Stromal cell of bone marrow (primary cell): ENCODE results near the gene GLIPR1.
A peak's percentile ranks its signal among the peaks of the same experiment; 100 is the strongest.
"Not testable (repeated sequence)": the region's sequence is repeated elsewhere in the genome, so short reads cannot be mapped to it uniquely, and the experiment has no call there.

Source experiments
- DNase-seq: peaks from one replicate; pipeline ENCODE4 v3.0.0-alpha.2; 2012; ENCODE audit warnings: low read depth

The GLIPR1 gene

GRCh38 chr12:75480469-75480949 lies at the start of gene GLIPR1:
Gene GLIPR1, plus strand, starts transcription at chr12:75480755. Its CDS starts 126 bp downstream, at chr12:75480881.
- peak; percentile 99 for DNase-seq

DNA sequence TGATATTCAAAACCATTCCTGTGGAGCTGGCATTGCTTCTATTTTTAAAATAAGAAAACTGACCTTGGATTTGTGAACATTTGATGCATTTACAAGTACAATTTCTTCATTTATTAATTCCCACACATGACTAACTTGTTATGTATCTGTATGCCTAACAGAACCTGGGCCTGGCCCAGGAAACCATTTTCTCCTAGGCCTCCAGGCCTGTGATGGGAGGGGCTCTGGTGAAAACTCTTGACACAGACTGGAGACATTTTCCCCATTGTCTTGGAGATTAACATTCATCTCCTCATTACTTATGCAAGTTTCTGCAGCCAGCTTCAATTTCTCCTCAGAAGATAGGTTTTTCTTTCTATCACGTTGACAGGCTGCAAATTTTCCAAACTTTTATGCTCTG lies 47.6 kb upstream of the GLIPR1 start:
- DNase-seq, result no peak

DNA sequence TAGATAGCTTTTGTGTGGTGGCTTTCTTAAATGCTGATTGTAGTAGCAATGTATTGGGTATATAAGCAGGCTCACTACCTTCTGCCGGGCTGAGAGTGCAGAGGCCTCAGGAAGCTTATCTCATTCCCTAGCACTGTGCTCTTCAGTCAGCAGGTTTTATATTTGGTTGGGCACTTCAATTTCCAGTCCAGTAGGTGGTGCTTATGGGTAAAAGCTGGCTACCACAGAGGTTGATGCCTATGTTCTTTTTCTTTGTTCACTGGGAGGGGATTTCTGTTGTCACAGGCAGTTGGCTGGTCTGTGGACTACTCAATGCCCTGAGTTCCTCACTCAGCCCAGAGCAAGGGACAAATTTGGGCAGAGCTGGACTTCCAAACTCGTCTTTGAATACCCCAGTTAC lies 43.0 kb upstream of the GLIPR1 start:
- no peak for DNase-seq

DNA sequence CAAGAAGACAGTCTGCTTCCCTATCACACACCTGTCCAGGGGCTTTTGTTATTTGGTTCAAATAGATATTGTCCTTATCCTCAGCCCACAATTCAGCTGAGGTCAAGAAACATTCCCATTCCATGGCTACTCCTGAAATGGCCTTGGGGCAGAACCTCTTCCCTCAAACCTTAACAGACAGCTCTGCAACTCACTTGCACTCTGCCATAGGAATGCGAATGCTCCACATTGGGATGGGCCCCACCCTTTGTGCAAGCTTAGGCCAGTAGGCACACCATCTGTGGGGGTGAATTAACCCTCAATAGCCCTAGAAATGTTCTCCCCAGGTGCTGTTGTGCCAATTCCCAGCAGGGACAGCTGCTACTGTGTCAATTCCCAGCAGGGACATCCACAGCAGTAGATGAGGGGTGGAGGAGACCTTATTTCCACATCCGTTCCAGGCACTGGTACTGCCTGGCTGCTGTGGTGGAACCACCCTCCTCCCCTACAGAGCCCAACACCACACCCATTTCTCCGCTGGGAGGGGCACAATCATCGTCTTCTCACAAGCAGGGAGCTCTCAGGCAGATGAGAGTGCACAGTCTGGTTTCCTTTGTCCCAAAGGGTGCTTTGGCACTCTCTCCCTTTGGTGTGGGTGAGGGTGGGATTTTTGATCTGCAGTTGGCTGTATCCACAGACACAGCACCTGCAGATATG lies 42.3 kb upstream of the GLIPR1 start:
- no peak for DNase-seq

GRCh38 chr12:75439048-75439447 lies 41.5 kb upstream of the GLIPR1 start:
- DNase-seq, result no peak

DNA sequence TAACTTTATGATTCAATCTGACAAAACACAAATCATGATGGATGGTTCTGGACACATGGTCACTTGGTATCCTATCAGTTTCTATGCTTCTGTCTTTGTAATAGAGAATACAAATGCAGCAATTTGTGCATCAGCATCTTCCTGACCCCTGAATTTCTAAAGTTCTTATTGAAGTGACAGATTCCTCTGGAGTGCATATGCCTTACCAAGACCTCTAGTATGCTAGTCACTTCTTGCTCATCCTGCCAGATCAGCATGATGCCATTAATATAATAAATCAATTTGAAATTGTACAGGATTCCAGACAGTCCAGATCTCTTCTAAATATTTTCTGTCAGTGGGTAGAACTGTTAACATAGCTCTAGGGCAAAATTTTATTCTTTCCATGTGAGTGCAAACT lies 40.6 kb upstream of the GLIPR1 start:
- DNase-seq, result no peak

DNA sequence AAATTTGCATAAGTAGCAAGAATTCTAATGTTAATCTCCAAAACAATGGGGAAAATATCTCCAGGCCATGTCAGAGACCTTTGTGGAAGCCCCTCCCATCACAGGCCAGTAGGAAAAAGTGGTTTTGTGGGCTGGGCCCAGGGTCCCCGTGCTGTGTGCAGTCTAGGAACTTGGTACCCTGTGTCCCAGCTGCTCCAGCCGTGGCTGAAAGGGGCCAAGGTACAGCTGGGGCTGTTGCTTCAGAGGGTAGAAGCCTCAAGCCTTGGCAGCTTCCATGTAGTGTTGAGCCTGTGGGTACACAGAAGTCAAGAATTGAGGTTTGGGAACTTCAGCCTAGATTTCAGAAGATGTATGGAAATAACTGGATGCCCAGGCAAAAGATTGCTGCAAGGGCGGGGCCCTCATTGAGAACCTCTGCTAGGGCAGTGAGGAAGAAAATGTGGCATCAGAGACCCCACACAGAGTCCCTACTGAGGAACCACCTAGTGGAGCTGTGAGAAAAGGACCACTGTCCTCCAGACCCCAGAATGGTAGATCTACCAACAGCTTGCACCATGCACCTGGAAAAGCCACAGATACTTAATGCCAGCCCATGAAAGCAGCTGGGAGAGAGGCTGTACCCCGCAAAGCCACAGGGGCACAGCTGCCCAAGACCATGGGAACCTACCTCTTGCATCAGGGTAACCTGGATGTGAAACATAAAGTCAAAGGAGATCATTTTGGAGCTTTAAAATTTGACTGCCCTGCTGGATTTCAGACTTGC lies 38.7 kb upstream of the GLIPR1 start:
- not testable (repeated sequence) for DNase-seq

- DNase-seq, result not testable (repeated sequence)
Observed at GRCh38 chr12:75442454-75442853, 38.1 kb upstream of the GLIPR1 start.

GRCh38 chr12:75443709-75444108 lies 36.8 kb upstream of the GLIPR1 start:
- DNase-seq, result no peak

- peak; percentile 25 for DNase-seq
Observed at GRCh38 chr12:75444429-75445136, 36.0 kb upstream of the GLIPR1 start.

DNA sequence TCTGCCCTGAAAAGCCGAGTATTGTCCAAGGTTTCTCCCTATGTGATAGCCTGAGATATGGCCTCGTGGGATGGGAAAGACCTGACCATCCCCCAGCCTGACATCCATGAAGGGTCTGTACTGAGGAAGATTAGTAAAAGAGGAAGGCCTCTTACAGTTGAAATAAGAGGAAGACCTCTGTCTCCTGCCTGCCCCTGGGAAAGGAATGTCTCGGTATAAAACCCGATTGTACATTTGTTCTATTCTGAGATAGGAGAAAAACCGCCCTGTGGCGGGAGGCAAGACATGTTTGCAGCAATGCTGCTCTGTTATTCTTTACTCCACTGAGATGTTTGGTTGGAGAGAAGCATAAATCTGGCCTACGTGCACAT lies 35.4 kb upstream of the GLIPR1 start:
- DNase-seq, result not testable (repeated sequence)

DNA sequence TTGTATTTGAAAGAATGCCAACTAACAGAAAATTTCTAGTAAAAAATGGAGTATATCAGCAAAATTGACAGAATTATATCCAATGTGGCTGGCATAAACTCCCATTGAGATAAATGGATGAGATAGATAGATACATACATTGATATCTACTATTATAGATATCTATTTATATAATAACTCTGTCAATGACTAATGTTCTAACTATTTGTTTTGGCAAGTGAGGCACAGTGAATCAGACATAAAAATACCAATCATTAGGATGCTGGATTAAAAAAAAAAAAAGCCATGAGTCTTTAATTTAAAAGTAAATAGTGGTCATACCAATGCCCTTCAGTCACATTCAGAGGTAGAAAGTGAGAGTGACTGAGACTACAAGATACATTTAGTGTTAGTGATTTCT lies 33.7 kb upstream of the GLIPR1 start:
- peak; percentile 48 for DNase-seq

DNA sequence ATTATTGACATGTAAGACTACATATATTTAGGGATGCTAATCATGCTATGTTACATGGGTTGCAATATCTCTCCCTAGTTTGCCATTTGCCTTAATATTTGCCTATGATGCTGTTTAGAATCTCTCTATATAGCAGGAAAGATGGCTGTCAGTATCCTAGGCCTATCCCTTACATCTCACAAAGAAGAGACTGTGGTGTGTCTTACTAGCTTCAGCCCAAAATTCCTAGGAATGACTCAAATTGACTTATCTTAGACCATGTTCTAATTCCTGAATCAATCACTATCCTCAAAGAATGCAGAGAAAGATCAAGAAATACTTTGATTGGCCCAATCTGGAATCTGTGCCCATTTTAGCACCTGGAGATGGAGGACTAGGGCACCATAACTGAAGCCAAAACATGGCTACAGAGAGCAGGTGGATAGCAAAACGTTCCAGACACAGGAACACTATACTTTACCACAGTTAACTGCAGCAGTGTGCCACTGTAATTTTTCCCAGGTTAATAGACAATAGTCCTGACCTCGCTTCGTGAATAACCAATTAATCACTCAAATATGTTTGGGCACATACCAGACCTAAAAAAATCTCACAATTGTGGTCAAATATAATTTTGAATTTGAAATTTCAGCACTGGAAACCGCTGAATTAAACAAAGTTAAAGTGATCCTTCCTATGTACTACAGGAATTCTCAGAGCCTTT lies 32.7 kb upstream of the GLIPR1 start:
- no peak for DNase-seq

GRCh38 chr12:75452675-75453330 lies 27.8 kb upstream of the GLIPR1 start:
- peak; percentile 37 for DNase-seq

DNA sequence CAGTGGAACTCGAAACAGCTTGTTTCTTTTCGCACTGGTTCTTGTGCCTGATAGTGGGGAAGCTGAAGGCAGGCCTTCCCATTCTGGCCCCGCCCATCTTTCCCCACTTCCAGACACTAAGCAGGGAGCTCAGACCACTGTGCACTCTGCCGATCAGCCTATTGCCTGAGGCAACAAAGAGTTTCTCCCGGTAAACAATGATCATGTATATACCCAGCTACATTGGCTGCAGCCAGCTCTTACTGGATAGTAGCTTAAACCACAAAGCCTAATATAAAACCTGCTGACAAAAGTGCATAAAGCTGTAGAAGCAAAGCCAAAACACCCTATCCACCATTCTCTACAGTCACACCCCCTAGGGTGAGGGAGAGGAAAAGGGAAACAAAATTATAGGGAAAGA lies 24.7 kb upstream of the GLIPR1 start:
- no peak for DNase-seq

- DNase-seq, result no peak
Observed at GRCh38 chr12:75457191-75457590, 23.4 kb upstream of the GLIPR1 start.

GRCh38 chr12:75457866-75458265 lies 22.7 kb upstream of the GLIPR1 start:
- not testable (repeated sequence) for DNase-seq

- DNase-seq, result no peak
Observed at GRCh38 chr12:75459755-75460154, 20.8 kb upstream of the GLIPR1 start.

GRCh38 chr12:75460204-75460603 lies 20.4 kb upstream of the GLIPR1 start:
- no peak for DNase-seq

- no peak for DNase-seq
Observed at GRCh38 chr12:75471902-75472890, 8.4 kb upstream of the GLIPR1 start.
